Stimulated activated CD8-positive, alpha-beta memory T cell treated with anti-CD3 and anti-CD28 coated beads, Interleukin-15, amount 100 ng/mL, for 24 hours (primary cell): Measurements from ENCODE around the gene RIT1.
"Not testable (repeated sequence)": the region's sequence is repeated elsewhere in the genome, so short reads cannot be mapped to it uniquely, and the experiment has no call there.

Source experiments
- DNase-seq: peaks from one replicate; pipeline ENCODE4 v3.0.0-alpha.2; 2020; ENCODE audit warnings: low read depth

RIT1 gene

DNA sequence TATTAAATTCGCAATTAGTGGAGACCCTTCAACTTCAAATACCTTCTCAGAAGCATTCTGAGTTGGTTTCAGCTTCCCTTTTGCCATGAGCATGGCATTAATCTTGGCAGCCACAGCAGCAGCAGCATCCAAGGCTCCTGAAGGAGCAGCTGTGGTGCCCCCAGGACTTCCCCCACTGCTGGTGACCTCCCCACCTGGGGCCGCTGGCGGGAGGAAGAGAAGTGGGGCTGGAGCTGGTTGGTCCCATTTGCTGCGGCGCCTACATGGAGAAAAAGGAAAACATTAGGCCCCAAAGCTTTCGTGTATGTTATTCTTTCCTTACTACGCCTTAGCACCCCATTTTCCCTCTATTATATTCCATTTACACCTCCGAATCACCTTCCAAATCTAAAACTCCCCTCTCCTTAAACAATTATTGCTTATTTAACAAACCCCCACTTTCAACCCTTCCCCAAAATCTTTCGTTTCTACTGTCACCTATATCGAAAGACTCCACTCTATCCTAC lies 22.5 kb upstream of the RIT1 start:
- no peak for DNase-seq

DNA sequence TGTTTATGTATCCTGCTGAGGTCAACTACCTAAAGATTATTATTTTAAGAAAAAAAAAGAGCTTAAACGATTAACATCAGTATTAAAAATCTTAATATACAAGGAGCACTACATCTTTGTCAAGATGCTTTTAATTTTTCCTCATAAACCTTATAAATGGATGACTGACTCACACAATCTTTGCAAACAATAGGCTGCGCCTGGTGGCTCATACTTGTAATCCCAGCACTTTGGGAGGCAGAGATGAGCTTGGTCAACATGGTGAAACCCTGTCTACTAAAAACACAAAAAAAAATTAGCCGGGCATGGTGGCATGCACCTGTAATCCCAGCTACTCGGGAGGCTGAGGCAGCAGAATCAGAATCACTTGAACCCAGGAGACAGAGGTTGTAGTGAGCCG lies 21.3 kb upstream of the RIT1 start:
- DNase-seq: no peak

DNA sequence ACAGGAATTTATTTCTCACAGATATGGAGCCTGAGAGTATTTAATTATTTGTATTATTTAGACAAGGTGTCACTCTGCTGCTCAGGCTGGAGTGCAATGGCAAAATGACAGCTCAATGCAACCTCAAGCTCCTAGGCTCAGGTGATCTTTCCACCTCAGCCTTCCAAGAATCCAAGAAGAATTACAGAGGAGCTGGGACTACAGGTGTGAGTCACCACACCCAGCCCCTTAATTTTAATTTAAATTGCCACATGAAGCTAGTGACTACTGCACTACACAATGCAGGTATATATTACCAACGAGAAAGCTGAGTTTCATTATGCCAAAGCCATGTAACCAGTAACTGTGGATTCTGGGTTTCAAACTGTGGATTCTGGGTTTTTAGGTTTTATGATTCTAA lies 20.9 kb upstream of the RIT1 start:
- DNase-seq: no peak

GRCh38 chr1:155931332-155932038 lies 20.3 kb upstream of the RIT1 start:
- no peak for DNase-seq

DNA sequence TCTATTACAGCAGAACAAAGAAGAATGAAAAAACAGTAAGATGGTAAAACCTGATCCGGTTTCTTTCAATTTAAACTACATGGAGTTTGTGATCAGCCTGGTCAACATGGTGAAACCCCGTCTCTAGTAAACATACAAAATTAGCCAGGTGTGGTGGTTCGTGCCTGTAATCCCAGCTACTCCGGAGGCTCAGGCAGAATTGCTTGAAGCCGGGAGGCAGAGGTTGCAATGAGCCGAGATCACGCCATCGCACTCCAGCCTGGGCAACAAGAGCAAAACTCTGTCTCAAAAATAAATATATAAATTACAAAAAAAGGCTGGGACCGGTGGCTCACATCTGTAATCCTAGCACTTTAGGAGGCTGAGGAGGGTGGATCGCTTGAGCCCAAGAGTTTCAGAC lies 19.6 kb upstream of the RIT1 start:
- not testable (repeated sequence) for DNase-seq

DNA sequence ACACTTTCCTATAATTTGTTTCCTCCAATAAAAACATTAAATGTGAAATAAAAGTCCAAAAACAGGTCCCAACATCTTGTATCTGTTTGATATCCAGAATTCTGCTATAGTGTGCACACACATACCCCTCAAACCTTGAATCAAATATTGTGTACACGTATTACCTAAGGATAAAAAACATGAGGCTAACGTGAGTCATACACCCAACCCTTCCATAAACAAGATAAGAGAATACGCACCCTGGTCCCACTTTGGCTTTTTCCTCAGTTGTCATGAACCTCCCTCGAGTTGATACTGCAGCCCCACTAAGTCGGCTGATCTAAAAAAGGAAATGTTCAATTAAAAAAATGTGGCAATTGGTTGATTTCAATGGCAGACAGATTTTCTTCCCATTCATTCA lies 17.9 kb upstream of the RIT1 start:
- no peak for DNase-seq

- no peak for DNase-seq
These were observed 14.4 kb upstream of the RIT1 start for GRCh38 chr1:155925506-155925905.

DNA sequence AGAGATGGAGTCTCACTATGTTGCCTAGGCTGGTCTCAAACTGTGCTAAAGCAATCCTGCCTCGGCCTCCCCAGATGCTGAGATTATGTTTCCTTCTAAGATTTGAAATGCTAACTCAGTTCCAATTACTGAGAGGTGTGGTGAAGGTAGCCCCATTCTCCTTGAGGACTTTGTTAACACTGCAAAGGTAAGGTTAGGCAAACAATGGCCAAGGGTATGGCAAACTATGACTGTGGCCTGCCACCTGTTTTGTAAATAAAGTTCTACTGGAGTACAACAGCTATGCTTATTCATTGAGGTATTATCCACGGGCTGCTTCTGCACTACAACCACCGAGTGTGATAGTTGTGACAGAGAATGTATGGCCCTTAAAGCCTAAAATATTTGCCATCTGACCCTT lies 9.6 kb upstream of the RIT1 start:
- DNase-seq: no peak

DNA sequence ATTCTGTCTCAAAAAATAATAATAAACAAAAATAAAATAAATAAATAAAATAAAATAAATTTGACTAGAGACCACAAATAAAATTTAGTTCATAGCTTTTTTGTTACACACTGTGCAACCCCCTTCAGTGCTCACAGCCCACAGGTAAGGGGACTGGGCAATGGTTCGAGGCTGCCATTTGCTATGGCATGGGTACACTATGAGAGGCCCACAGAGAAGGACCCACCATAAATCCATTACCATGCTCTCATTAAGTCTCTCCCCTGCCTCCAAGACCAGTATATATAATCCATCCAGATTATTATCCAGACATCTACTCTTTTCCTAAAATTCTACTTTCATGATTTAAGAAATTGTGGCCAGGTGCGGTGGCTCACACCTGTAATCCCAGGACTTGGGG lies 8.7 kb upstream of the RIT1 start:
- DNase-seq: no peak

- DNase-seq: no peak
These were observed 7.5 kb upstream of the RIT1 start for GRCh38 chr1:155918660-155919059.

GRCh38 chr1:155913969-155914757 lies 3.0 kb upstream of the RIT1 start:
- no peak for DNase-seq

- DNase-seq: no peak
These were observed 947 bp upstream of the RIT1 start for GRCh38 chr1:155912056-155912536.

- DNase-seq: no peak
These were observed 478 bp downstream of the RIT1 start for GRCh38 chr1:155910621-155911121.

- DNase-seq: no peak
These were observed 1.3 kb downstream of the RIT1 start for GRCh38 chr1:155909894-155910293.

DNA sequence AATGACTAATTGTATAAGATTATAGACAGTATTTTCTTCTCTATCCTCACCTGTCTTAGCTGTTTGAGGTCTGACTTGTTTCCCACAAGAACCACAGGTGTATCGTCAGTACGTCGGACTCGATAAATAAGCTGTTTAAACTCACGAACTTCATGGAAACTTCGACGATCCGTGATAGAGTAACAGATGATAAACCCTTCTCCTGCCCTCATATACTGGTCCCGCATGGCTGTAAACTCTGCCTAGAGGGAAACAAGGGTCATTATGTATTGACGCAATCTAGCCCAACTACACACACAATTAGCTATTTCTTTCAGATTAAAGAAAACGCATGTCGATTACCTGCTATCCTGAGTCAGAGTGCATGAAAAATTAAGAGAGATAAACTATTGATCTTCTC lies 6.9 kb downstream of the RIT1 start:
- no peak for DNase-seq

DNA sequence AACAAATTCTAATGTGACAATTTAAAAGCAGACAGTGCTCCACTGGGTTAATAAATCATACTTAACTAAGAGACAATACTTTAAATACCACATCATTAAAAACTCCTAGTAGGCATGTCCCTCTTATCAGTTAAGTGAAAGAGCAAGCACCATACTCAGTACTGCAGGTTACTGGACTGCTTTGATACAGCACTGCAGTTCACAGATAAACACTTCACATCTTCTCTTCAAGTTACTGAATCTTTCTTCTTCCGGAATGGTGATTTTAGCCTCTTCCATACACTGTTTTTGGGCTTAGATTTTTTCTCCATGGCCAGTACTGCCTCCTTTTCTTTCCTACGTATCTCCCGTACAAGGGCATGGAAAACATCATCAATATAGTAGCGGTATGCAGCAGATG lies 11.0 kb downstream of the RIT1 start:
- no peak for DNase-seq

- no peak for DNase-seq
These were observed 11.5 kb downstream of the RIT1 start for GRCh38 chr1:155899683-155900082.

- DNase-seq: no peak
These were observed 12.3 kb downstream of the RIT1 start for GRCh38 chr1:155898888-155899287.

- DNase-seq: no peak
These were observed 13.4 kb downstream of the RIT1 start for GRCh38 chr1:155897746-155898145.

DNA sequence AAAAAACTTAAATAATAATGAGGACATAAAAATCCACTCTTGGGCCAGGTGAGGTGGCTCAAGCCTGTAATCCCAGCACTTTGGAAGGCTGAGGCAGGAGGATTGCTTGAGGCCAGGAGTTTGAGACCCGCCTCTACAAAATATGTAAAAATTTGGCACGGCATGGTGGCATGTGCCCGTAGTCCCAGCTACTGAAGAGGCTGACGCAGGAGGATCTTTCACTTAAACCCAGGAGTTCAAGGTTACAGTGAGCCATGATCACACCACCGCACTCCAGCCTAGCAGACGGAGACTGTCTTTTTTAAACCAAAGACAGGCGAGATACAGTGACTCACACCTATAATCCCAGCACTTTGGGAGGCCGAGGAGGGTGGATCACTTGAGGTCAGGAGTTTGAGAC lies 14.7 kb downstream of the RIT1 start:
- not testable (repeated sequence) for DNase-seq

DNA sequence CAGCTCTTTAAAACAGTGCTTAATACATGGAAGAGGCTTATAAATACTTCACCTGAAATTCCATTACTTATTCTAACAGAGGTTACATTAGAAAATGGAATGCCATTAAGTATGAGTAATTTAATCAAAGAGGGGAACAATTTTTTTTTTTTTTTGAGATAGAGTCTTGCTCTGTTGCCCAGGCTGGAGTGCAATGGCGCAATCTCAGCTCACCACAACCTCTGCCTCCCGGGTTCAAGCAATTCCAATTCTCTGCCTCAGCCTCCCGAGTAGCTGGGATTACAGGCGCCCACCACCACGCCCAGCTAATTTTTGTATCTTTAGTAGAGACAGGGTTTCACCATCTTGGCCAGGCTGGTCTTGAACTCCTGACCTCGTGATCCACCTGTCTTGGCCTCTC lies 15.5 kb downstream of the RIT1 start:
- DNase-seq: not testable (repeated sequence)

DNA sequence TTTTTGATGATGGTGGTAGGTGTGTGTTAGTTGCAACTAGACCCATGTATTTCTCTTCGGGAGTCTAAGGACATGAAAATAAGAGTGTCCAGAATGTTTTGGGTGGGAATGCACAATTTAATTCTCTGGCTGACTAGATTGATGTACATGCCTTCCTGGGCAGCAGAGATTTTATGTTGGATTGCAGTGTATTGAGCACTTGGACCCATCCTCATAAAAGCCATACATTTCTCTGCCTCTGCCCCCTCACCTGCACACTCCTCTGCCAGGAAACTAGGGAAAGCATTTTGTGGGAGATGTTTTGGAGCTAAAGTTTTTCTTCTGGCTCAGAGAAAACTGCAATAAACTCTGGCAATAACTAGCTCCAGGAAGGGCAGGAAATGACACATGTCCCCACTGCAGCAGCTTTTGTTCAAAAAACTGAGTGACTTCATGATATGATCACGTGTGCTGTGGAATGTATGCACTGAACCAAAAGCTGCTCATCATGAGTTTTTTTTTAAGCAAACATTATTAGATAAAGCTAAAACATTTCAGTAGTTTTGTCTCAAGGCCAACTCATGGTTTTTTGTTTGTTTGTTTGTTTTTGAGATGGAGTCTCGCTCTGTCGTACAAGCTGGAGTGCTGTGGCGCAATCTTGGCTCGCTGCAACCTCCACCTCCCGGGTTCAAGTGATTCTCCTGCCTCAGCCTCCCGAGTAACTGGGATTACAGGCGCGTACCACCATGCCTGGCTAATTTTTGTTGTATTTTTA lies 17.6 kb downstream of the RIT1 start:
- DNase-seq: no peak
